NCI-H1436 (cell line): ENCODE measurements around the gene KDM6B.
"Not testable (repeated sequence)": the region's sequence is repeated elsewhere in the genome, so short reads cannot be mapped to it uniquely, and the experiment has no call there.

Experiments
- DNase-seq: peaks from one replicate; lab custom pipeline; 2025; lab: John Stamatoyannopoulos, UW

KDM6B gene, protein sequence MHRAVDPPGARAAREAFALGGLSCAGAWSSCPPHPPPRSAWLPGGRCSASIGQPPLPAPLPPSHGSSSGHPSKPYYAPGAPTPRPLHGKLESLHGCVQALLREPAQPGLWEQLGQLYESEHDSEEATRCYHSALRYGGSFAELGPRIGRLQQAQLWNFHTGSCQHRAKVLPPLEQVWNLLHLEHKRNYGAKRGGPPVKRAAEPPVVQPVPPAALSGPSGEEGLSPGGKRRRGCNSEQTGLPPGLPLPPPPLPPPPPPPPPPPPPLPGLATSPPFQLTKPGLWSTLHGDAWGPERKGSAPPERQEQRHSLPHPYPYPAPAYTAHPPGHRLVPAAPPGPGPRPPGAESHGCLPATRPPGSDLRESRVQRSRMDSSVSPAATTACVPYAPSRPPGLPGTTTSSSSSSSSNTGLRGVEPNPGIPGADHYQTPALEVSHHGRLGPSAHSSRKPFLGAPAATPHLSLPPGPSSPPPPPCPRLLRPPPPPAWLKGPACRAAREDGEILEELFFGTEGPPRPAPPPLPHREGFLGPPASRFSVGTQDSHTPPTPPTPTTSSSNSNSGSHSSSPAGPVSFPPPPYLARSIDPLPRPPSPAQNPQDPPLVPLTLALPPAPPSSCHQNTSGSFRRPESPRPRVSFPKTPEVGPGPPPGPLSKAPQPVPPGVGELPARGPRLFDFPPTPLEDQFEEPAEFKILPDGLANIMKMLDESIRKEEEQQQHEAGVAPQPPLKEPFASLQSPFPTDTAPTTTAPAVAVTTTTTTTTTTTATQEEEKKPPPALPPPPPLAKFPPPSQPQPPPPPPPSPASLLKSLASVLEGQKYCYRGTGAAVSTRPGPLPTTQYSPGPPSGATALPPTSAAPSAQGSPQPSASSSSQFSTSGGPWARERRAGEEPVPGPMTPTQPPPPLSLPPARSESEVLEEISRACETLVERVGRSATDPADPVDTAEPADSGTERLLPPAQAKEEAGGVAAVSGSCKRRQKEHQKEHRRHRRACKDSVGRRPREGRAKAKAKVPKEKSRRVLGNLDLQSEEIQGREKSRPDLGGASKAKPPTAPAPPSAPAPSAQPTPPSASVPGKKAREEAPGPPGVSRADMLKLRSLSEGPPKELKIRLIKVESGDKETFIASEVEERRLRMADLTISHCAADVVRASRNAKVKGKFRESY (N-terminal part only)

DNA sequence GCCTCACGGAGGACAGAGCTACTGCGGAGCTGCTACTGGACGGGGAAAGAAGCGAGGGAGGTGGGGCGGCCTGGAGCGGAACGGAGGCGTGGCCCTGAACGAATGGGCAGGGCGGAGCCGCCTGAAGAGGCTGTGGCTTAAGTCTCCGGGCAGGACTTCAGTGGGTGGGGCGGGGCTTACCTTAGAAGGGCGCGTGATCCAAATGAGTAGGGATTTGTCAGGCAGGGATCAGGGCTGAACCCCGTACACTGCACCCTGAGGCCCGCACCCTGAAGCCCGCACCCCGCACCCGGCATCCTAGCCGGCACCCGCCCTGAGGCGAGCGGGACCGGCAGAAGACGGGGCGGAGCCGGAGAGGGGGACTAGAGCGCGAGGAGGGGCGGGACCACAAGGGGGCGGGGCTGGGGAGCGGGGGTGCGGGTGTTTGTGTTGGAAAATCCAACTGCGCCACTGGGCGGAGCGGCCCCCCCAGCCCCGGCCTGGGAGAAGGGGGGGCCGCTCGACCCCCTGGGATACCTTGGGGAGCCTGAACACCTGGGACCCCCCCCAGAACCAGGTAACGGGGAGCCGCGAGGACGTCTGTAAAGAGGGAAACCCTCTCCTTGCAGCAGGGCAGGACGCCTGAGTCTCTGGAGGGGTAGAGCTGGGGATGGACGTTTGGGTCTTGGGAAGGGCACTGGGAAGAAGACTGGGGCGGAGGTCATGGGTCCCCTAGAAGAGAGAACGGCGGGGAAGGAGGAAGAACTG, at the start of gene KDM6B:
Gene KDM6B, plus strand, starts transcription at position 423 of the 747 bp plus-strand sequence. CDS start 11,338 bp downstream, outside the sequence.
- peak; percentile 89 for DNase-seq

DNA sequence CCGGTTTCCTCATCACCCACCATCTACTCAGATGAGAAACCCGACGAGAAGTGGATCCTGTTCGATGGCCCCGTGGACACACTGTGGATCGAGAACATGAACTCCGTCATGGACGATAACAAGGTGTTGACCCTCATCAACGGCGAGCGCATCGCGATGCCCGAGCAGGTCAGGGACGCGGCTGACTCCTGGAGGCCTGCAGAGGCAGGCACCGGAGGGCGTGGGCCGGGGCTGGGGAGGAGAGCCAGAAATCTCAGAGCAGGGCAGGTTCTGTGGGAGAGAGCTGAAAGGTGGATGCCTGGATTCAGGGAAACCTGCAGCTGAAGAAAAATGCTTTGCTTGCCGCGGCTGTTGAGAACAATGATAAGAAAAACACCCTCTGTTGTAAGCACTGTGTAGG, 47.2 kb upstream of the KDM6B start:
- no peak for DNase-seq

GRCh38 chr17:7789131-7789530, 44.9 kb upstream of the KDM6B start:
- DNase-seq: no peak

- no peak for DNase-seq
Measured at GRCh38 chr17:7790150-7790549, 43.9 kb upstream of the KDM6B start.

DNA sequence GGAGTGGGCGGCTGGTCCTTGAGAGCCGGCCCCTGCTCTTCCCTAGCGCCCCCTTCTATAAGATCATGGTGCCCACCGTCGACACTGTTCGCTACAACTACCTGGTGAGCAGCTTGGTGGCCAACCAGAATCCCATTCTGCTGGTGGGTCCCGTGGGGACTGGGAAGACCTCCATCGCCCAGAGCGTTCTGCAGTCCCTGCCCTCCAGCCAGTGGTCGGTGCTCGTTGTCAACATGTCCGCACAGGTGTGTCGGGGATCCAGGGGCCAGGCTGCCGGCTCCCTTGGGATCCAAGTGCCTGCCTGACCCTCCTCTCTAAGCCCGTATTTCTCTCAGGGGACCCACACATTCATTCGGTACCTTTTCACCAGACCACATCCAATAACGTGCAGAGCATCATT, 41.4 kb upstream of the KDM6B start:
- DNase-seq: no peak

GRCh38 chr17:7794075-7794663, 39.8 kb upstream of the KDM6B start:
- DNase-seq: no peak

GRCh38 chr17:7797976-7798375, 36.0 kb upstream of the KDM6B start:
- DNase-seq: no peak

- no peak for DNase-seq
Measured at GRCh38 chr17:7798839-7799238, 35.2 kb upstream of the KDM6B start.

- no peak for DNase-seq
Measured at GRCh38 chr17:7803981-7804380, 30.0 kb upstream of the KDM6B start.

- no peak for DNase-seq
Measured at GRCh38 chr17:7806587-7806986, 27.4 kb upstream of the KDM6B start.

GRCh38 chr17:7807206-7807605, 26.8 kb upstream of the KDM6B start:
- DNase-seq: no peak

DNA sequence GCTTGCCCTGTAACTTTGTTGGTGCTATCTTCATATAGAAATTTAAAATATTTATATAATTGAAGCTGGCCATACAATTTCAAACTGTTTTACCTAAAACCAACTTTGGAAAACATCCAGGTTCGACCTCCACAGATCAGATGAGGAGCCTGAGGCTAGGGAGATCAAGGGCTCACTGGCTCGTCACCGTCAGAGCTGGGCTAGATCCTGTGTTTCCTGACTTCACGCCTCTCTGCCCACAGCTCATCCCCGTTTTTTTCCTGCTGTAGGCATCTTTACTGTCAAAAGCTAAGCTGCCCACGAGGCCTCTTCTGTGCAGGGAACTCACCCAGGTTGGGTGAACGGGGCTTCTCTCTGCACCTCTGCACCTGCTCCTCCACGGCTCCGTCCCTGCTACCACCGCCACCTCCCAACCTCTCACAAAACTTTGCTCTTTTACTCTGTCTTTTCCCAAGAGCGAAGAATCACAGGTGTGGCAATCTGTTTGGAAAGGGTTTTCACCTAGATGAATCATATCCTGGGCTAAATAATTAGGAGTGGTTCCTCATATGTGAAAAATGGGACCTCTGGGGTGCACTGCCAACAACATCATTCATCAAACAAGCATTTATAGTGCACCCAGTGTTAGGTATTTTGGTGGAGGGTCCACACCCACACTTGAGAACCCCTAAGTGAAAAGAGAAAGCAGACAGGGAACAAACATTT, 24.8 kb upstream of the KDM6B start:
- no peak for DNase-seq

DNA sequence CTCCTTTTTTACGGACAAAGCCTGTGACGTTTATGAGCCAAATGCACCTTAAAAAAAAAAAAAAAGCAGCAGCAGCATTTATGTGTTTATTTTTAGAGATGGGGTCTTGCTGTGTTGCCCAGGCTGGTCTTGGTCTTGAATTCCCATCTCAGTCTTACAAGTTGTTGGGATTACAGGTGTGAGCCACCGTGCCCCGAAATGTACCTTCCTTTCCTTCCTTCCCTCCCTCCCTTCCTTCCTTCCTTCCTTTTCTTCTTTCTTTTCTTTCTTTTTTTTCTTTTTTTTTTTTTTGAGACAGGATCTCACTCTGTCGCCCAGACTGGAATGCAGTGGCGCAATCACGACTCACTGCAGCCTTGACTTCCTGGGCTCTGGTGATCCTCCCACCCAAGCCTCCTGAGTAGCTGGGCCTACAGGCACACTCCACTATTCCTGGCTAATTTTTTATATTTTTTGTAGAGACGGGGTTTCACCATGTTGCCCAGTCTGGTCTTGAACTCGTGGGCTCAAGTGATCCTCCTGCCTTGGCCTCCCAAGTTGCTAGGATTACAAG, 24.1 kb upstream of the KDM6B start:
- not testable (repeated sequence) for DNase-seq

GRCh38 chr17:7811251-7811650, 22.8 kb upstream of the KDM6B start:
- DNase-seq: no peak

GRCh38 chr17:7814969-7815368, 19.0 kb upstream of the KDM6B start:
- no peak for DNase-seq

- DNase-seq: no peak
Measured at GRCh38 chr17:7816926-7817642, 16.9 kb upstream of the KDM6B start.

- DNase-seq: no peak
Measured at GRCh38 chr17:7817643-7817964, 16.4 kb upstream of the KDM6B start.

GRCh38 chr17:7818026-7818425, 16.0 kb upstream of the KDM6B start:
- no peak for DNase-seq

GRCh38 chr17:7818746-7819645, 15.0 kb upstream of the KDM6B start:
- no peak for DNase-seq
